ENCODE results near the gene CLCN2. TPM values are rescaled to one million over a fixed set of nuclear protein-coding genes. Genes with fewer than 3 reads are reported as not detected.
A peak's percentile ranks its signal among the peaks of the same experiment; 100 is the strongest.

Gene CLCN2
- total RNA-seq, 1 donor from 2014 or later = 9.0 TPM

DNA sequence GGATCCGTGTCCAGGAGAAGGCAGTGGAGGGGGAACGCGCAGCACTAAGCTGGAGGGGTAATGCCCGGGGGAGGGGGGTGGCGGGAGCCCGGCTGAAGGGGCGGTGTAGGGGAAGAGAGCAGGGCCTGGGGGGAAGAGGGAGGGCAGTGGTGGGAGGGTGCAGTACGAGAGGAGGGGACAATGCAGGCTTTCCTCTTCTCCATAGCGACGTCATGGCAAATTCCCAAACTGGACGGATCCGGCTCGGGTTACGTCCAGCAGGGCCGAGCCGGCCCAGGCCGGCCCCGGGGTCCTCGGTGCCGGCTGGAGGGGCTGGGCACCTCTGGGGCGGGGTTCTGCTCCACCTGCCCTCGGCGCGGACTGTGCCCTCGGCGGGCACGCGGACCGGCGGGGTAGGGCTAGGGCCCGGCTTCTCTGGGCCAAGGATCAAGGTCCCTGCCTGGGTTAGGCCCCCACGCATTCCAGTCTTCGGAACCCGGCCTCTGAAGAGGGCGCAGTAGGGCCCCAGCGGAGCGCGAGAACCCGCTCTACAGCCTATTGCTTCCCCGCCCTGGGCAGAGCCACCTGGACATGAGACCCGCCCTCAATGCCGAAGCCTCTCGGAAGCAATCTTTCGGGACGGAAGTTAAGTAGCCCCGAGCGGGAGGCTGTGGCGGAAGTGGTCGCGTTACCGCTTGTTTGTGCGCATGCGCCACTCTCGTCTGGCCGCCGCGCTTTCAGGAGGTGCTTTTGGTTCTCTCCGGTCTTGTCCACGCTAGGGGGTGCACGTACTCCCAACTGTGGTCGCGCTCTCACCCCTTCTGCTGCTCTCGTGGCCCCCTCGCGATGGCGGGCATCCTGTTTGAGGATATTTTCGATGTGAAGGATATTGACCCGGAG, 1.5 kb upstream of the CLCN2 start:
- peaks cover 34% of the 10 kb centered on the region for H3K79me2 ChIP-seq (ENCODE audit: insufficient read depth, low read length)
- peaks cover 10% of the 10 kb centered on the region for H3K4me1 ChIP-seq (ENCODE audit: insufficient read depth, low read length)
- H3K9me3 ChIP-seq (ENCODE audit: insufficient read depth, low read depth, low read length) = no peaks in the 10 kb centered on the region
- no peaks in the 10 kb centered on the region for H3K27me3 Mint-ChIP-seq (ENCODE audit: low read depth, unreplicated experiment)
- peak overlapping the region; percentile 92 for H2AFZ ChIP-seq (ENCODE audit: low read depth, low read length)
- peaks cover 17% of the 10 kb centered on the region for H3K4me1 Mint-ChIP-seq (ENCODE audit: low read depth, unreplicated experiment)
- peaks cover 25% of the 10 kb centered on the region for H4K20me1 ChIP-seq (ENCODE audit: insufficient read depth, low read length)
- peaks cover 22% of the 10 kb centered on the region for H3K36me3 Mint-ChIP-seq (ENCODE audit: low read depth, unreplicated experiment)
- peak overlapping the region; percentile 88 for H3K9ac ChIP-seq (ENCODE audit: low read length)
- no peaks in the 10 kb centered on the region for H3K27me3 ChIP-seq (ENCODE audit: insufficient read depth, low read length)
- H3K36me3 ChIP-seq (ENCODE audit: insufficient read depth, low read length) = peaks cover 15% of the 10 kb centered on the region
- peak overlapping the region; percentile 82 for H3K4me3 ChIP-seq (ENCODE audit: insufficient read depth, low read depth, low read length)
- peak; percentile 32 for FAIRE-seq
- TF ChIP-seq, protein P1, sequence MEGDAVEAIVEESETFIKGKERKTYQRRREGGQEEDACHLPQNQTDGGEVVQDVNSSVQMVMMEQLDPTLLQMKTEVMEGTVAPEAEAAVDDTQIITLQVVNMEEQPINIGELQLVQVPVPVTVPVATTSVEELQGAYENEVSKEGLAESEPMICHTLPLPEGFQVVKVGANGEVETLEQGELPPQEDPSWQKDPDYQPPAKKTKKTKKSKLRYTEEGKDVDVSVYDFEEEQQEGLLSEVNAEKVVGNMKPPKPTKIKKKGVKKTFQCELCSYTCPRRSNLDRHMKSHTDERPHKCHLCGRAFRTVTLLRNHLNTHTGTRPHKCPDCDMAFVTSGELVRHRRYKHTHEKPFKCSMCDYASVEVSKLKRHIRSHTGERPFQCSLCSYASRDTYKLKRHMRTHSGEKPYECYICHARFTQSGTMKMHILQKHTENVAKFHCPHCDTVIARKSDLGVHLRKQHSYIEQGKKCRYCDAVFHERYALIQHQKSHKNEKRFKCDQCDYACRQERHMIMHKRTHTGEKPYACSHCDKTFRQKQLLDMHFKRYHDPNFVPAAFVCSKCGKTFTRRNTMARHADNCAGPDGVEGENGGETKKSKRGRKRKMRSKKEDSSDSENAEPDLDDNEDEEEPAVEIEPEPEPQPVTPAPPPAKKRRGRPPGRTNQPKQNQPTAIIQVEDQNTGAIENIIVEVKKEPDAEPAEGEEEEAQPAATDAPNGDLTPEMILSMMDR (IDR thresholded peaks at IDR 0.05; ENCODE audit: insufficient read depth, low read depth, low read length) = peak; percentile 39
- TF ChIP-seq EZH2 (IDR thresholded peaks at IDR 0.05; ENCODE audit: insufficient read depth, low read length) = no peak
- H3K4me3 Mint-ChIP-seq (ENCODE audit: unreplicated experiment) = peak overlapping the region; percentile 97
- peak overlapping the region; percentile 92 for H3K4me2 ChIP-seq (ENCODE audit: low read length)
- H3K27ac ChIP-seq (ENCODE audit: low read depth, low read length) = peak overlapping the region; percentile 90
- H3K9me3 Mint-ChIP-seq (ENCODE audit: unreplicated experiment) = no peaks in the 10 kb centered on the region
- peak overlapping the region; percentile 97 for H3K27ac Mint-ChIP-seq (ENCODE audit: unreplicated experiment)
- DNase-seq (ENCODE audit: low read depth) = peak; percentile 92

DNA sequence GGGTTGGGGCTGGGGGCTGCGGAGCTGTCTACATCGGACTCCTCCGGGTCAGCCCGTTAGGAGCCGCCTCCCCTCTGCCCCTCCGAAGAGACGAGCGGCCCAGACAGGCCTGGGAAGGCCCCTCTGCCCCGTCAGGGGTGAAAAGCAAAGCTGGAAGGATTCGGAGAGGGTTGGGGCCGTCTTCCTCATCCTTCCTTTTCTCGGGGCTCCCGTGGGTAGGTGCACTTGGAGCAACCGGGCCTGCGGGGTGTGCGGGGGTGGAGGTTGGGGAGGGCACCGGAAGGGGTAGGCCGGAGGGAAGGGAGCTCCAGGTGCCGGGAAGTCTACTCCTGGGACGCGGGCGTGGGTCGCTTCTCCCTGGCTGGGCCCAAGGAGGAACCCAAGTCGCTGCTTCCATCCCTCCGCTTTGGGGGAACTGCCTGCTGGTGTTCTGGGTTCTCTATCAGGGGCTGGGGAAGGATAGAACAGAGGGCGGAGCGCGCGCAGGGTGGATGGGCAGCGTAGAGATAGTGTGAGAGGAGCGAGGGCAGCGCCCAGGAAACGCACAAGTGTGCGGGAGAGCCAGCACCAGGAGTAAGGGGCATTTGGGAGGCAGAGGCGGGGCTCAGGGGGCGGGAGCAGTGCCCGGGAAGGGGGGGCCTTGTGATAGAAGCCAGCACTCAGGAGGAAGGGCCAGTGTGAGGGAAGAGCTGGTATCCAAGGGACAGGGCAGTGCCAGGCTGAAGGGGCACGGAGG, 695 bp upstream of the CLCN2 start:
- peaks cover 19% of the 10 kb centered on the region for H3K36me3 Mint-ChIP-seq (ENCODE audit: low read depth, unreplicated experiment)
- peak overlapping the region; percentile 92 for H3K4me2 ChIP-seq (ENCODE audit: low read length)
- H3K27ac ChIP-seq (ENCODE audit: low read depth, low read length) = peak overlapping the region; percentile 90
- no peaks in the 10 kb centered on the region for H3K27me3 Mint-ChIP-seq (ENCODE audit: low read depth, unreplicated experiment)
- no peak for TF ChIP-seq EZH2 (IDR thresholded peaks at IDR 0.05; ENCODE audit: insufficient read depth, low read length)
- TF ChIP-seq, protein P1 (IDR thresholded peaks at IDR 0.05; ENCODE audit: insufficient read depth, low read depth, low read length) = no peak
- H3K27me3 ChIP-seq (ENCODE audit: insufficient read depth, low read length) = no peaks in the 10 kb centered on the region
- H3K4me1 Mint-ChIP-seq (ENCODE audit: low read depth, unreplicated experiment) = peaks cover 17% of the 10 kb centered on the region
- H3K4me1 ChIP-seq (ENCODE audit: insufficient read depth, low read length) = peaks cover 10% of the 10 kb centered on the region
- peak overlapping the region; percentile 92 for H2AFZ ChIP-seq (ENCODE audit: low read depth, low read length)
- peak overlapping the region; percentile 97 for H3K4me3 Mint-ChIP-seq (ENCODE audit: unreplicated experiment)
- H3K9me3 Mint-ChIP-seq (ENCODE audit: unreplicated experiment) = no peaks in the 10 kb centered on the region
- H3K9me3 ChIP-seq (ENCODE audit: insufficient read depth, low read depth, low read length) = no peaks in the 10 kb centered on the region
- H3K79me2 ChIP-seq (ENCODE audit: insufficient read depth, low read length) = peaks cover 34% of the 10 kb centered on the region
- FAIRE-seq = no peak
- peak overlapping the region; percentile 82 for H3K4me3 ChIP-seq (ENCODE audit: insufficient read depth, low read depth, low read length)
- peak overlapping the region; percentile 97 for H3K27ac Mint-ChIP-seq (ENCODE audit: unreplicated experiment)
- peak overlapping the region; percentile 88 for H3K9ac ChIP-seq (ENCODE audit: low read length)
- peaks cover 22% of the 10 kb centered on the region for H4K20me1 ChIP-seq (ENCODE audit: insufficient read depth, low read length)
- H3K36me3 ChIP-seq (ENCODE audit: insufficient read depth, low read length) = peaks cover 12% of the 10 kb centered on the region
- DNase-seq (ENCODE audit: low read depth) = peak; percentile 32

Data from astrocyte (in vitro differentiated cells and primary cell).